ENCODE data around the gene PPM1H.

The PPM1H gene

GRCh38 chr12:62792236-62792870 lies 142.6 kb downstream of the PPM1H start:
- no peak for DNase-seq

- DNase-seq, result no peak
These were observed 145.1 kb downstream of the PPM1H start for GRCh38 chr12:62789851-62790250.

DNA sequence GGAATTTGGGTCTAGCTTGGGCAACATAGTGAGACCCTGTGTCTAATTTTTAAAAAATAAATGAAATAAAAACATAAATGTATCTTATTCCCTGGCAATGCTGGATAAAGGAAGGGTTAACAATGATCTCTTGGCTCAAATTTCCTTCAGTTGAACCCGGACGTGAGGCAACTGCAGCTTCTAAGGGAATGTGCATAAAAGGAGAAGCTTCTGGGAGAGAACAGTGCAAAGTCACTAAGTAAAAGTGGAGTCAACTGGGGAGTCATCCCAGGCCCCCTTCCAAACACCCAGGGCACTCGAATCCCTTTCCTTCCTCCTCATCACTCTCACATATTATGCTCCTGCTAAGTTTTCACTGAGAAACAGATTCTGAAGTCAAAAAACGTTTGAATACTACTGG lies 147.3 kb downstream of the PPM1H start:
- no peak for DNase-seq

DNA sequence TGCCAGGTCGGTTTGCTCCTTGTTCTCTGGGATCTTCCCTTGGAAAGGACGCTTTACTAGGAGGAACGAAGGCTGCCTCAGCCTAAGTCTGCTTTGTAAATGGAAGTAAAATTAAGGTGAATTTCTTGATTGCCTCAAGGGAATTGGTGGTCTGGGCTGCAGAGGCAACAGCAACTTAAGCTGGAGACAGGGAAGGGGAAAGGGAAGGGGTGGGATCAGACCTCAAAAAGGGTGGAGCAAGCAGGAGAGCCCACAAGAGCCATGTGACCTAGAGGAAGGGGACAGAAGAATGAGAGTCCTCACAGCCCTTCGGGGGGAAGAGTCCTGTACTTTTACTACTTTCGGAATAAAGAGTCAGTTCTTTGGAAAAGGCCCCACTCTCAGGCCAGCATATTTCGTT lies 147.9 kb downstream of the PPM1H start:
- no peak for DNase-seq

DNA sequence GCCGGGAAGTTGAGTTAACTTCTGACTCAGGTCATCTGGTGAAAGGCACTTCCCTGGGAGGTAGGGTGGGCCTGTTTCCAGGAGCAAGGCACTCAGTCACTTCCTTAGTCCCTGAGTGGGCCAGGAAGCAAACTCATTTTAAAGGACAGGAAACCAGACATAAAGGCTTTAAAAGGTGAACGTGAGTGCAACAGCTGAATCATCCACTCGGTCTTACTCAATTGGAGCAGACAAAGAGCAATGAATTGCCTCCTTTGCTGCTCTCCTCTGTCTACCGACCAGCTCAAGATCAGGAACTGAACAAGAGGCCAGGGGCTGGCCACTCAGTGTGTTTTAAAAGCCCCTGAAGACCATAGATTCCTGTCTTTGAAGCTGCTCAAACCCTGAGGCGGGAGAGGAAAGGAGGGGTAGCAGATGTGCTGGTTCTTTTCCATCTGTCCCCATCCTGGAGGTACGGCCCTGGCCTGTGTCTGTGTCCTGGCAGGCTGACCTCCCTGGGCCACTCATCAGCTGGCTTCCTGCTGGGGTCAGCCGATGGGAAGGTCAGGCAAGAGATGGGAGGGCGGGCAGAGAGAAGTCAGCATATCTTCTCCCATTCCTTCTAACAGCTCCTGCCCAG lies 148.9 kb downstream of the PPM1H start:
- peak; percentile 78 for DNase-seq

DNA sequence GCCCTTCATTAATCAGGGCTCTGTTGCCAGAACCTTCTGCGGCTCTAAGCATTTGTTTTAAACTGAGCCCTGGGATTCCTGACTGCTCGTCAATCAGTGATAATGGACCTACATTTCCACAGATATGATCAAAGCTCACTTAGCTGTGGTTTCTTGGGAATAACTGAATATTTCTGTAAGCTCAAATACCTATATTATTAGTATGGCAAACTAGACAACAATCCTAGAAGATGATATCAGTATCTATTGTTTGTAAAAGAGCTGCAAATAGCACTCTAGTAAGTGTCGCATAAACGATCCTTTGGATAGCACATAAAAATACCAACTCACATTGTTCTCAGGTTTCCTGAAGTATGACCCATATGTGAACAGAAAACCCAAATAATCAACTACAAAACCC lies 150.4 kb downstream of the PPM1H start:
- DNase-seq, result no peak

DNA sequence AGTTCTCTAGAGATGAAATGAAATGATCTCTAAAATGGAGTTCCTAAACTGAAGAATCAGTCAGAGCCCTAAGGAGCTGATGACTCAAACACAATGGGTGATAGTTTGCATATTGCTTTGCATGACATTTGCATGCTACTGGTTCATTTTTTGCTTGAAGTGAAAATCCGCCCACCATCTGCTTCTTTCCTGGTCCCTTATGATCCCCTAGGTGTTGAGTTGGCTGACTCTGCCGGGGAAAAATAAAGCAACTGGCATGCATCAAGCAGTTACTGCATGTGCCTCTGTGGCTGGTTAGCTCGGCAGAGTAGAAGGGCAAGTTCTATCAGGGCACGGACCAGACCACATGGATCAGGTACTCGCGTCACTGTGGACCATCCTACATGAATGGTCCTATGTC lies 151.1 kb downstream of the PPM1H start:
- DNase-seq, result no peak

DNA sequence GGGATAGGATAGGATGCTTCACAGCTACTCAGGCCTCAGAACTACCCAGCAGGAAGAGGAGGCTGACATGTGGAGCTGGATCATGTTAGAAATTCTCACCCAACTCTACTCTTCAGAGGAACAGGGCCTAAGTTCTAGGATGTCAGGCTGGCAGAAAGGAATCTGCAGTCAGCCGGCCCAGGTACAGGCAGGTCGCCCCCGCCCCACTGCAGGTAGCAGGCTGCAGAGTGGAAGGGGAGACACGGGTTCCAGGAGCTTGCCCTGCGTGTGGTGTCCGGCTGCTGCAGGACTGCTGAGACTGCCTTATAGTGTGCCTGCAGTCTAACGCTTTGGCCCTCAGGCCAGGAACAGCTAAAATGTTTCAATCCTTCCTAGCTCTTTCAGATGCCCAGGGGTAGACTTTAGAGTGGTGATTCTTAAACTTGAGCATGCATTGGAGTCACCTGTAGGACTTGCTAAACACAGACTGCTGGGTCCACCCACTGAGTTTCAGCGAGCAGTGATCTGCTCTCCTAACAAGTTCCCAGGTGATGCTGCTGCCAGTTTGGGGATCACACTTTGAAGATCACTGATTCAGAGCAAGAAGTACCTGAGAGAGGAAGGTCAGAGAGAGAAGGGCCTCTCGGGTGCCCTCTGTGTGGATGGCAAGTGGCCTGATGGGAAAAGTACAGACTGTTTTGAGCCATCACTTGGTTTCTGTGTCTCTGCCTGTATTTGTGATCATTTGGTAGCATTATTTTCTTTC lies 153.6 kb downstream of the PPM1H start:
- no peak for DNase-seq

GRCh38 chr12:62779488-62779887 lies 155.5 kb downstream of the PPM1H start:
- DNase-seq, result no peak

DNA sequence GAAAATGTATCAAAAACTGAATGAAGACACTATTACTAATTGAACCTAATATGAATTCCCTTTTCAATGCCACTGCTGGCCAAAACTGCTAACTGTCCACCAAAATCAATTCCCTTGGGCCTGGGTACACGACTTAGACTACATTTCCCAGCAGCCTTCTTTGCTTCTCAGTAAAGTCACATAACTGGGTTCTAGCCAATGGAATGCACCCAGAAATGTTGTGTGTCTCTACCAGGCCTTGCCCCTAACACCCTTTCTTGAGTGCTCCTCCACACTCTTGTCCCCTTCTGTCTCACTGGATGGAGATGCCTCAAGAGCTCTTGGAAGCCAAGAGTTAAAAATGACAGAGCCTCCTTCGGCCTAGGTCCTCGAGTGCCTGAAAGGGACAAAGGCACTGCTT lies 156.8 kb downstream of the PPM1H start:
- DNase-seq, result no peak

- DNase-seq, result no peak
These were observed 158.0 kb downstream of the PPM1H start for GRCh38 chr12:62776997-62777396.

GRCh38 chr12:62776575-62776974 lies 158.4 kb downstream of the PPM1H start:
- no peak for DNase-seq

GRCh38 chr12:62774794-62775193 lies 160.2 kb downstream of the PPM1H start:
- DNase-seq, result no peak

GRCh38 chr12:62772416-62772955 lies 162.5 kb downstream of the PPM1H start:
- DNase-seq, result no peak

- DNase-seq, result no peak
These were observed 163.1 kb downstream of the PPM1H start for GRCh38 chr12:62771828-62772227.

GRCh38 chr12:62770381-62770780 lies 164.6 kb downstream of the PPM1H start:
- no peak for DNase-seq

- no peak for DNase-seq
These were observed 165.8 kb downstream of the PPM1H start for GRCh38 chr12:62769076-62769619.

- DNase-seq, result no peak
These were observed 167.0 kb downstream of the PPM1H start for GRCh38 chr12:62767946-62768345.

DNA sequence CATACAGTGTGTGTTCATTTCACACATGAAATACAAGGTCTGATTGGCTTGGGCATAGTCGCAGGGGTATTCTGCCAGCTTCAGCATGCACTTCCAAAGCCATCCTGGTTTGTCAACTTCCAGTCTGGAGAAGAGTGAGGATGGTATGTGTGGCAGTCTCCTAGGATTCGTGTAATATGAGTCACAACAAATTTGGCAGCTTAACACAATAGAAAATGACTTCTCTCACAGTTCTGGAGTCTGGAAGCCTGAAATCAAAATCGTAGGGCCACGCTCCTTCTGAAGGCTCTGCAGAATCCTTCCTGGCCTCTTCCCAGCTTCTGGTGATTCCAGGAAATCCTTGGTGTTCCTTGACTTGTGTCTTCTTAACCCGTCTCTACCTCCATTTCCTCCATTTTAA lies 167.5 kb downstream of the PPM1H start:
- DNase-seq, result no peak

DNA sequence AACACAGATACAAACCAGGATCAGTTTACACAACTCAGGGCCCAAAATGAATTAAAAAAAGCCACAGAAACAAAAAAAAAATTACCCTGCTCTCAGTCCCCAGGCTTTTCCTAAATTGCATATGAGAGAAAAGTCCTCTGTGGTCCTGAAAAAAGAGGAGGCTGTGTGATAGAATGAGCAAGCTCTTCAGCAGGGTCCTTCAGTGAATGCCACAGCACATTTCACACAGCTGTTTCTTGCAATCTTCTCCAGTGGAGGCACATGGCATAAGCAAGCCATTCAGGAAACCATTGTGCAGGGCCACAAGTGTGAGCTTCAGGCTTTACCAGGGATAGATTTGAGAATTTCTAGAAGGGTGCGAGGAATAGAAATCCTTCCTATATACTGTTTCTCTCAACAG lies 168.5 kb downstream of the PPM1H start:
- no peak for DNase-seq

- no peak for DNase-seq
These were observed 170.9 kb downstream of the PPM1H start for GRCh38 chr12:62763861-62764645.

DNA sequence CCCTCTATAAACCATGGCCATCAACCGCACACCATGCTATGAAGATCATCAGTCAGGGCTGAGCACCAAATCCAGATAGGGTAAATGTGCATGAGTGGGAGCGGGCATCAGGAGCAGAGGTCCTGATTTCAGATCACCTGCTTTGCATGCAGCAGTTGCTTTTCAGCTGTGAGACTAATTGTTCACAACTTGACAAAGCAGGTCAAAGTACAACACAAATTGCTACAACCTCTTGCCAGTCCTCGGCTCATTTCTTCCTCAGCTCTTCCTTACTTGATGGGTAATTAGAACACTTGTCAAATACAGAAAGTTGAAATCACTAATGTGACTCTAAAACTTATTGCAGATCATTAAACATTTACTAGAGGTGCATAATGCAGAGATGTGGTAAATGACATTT lies 171.6 kb downstream of the PPM1H start:
- no peak for DNase-seq

GRCh38 chr12:62762645-62763044 lies 172.3 kb downstream of the PPM1H start:
- DNase-seq, result no peak
